GM18858 (cell line): ENCODE data around the gene SMCO2.

Source experiments
- ATAC-seq: cut with Tn5 transposase; IDR thresholded peaks from one replicate; pipeline ENCODE4 v1.9.1; 2021; ENCODE audit not compliant: unreplicated experiment

The SMCO2 gene

GRCh38 chr12:27549236-27549800, 102.8 kb downstream of the SMCO2 start:
- no peak for ATAC-seq

GRCh38 chr12:27549801-27550652, 103.5 kb downstream of the SMCO2 start:
- no peak for ATAC-seq

- ATAC-seq: no peak
Observed at GRCh38 chr12:27550653-27550975, 104.1 kb downstream of the SMCO2 start.

GRCh38 chr12:27551172-27551840, 104.8 kb downstream of the SMCO2 start:
- no peak for ATAC-seq
